HepG2 (cell line): ENCODE measurements around the gene XPNPEP2. TPM values are rescaled to one million over a fixed set of nuclear protein-coding genes. Genes with fewer than 3 reads are reported as not detected.

ENCODE experiments used
- ATAC-seq: fragments of 200-7000 bp; cut with Tn5 transposase; 3 replicates; pipeline ENCODE4 v1.9.1; 2020; ENCODE audit warnings: mild to moderate bottlenecking, moderate library complexity
- BruUV-seq: library from RNA; stranded (reverse); fragments of 400-500 nt; replicated peaks from 2 replicates; lab custom pipeline; 2021; lab: Mats Ljungman, UMichigan
- CTCF ChIA-PET: fragments of 300-600 bp; formaldehyde crosslinking; extraction: SDS; loops from one replicate; lab custom pipeline; 2021; ENCODE audit warnings: low total read pairs, inconsistent platforms, low intra/inter-chr PET ratio; lab: Yijun Ruan, JAX
- POLR2A ChIA-PET: fragments of 350-600 bp; sonication (Branson Sonifier 250); formaldehyde crosslinking; loops from one replicate; lab custom pipeline; 2020; ENCODE audit warnings: antibody characterized with exemption, inconsistent platforms; lab: Yijun Ruan, JAX
- DNase-seq: peaks from one replicate; pipeline ENCODE4 v3.0.0-alpha.2; 2015; ENCODE audit warnings: low spot score
- FAIRE-seq: peaks from 3 replicates; lab custom pipeline; 2011; peaks lifted over from hg19 to GRCh38; lab: Jason Lieb, UNC
- H2AFZ ChIP-seq: one replicate; pipeline ENCODE4 v1.6.1; 2011; ENCODE audit warnings: low read length, inconsistent platforms
- H3K27ac ChIP-seq: fragments of 300-600 bp; 3 replicates; pipeline ENCODE4 v1.8.0; 2011; ENCODE audit warnings: mixed run types, mild to moderate bottlenecking, mixed read lengths, low read length, inconsistent platforms; ENCODE audit not compliant: insufficient read depth; ENCODE audit errors: extremely low read length
- H3K27me3 ChIP-seq, 2 experiments: fragments of 200-600 bp in 1 of 2; 2 replicates in 1 of 2; 3 replicates in 1 of 2; pipeline versions ENCODE4 v1.6.0 to v1.8.0; 2011; ENCODE audit warnings: low read length in 2 of 2, mild to moderate bottlenecking in 2 of 2, moderate library complexity in 2 of 2, inconsistent platforms in 1 of 2; ENCODE audit not compliant: insufficient read depth in 2 of 2, control insufficient read depth in 1 of 2
- H3K36me3 ChIP-seq, 2 experiments: fragments of 200-600 bp in 1 of 2; replicated peaks in 1 of 2; 2 replicates in 1 of 2; 3 replicates in 1 of 2; pipeline versions ENCODE4 v1.5.1 to v1.8.0; 2011; ENCODE audit warnings: low read length in 2 of 2, inconsistent platforms in 1 of 2; ENCODE audit not compliant: insufficient read depth in 2 of 2, control insufficient read depth in 1 of 2
- H3K4me1 ChIP-seq: 2 replicates; pipeline ENCODE4 v1.5.1; 2012; ENCODE audit warnings: low read length, inconsistent platforms; ENCODE audit not compliant: insufficient read depth
- H3K4me2 ChIP-seq: 2 replicates; pipeline ENCODE4 v1.6.0; 2011; ENCODE audit warnings: low read depth, low read length, inconsistent platforms
- H3K4me3 ChIP-seq, 3 experiments: fragments of 200-600 bp in 1 of 3; sonication (generic), shearing (Covaris generic) in 1 of 3; replicated peaks in 1 of 3; 2 replicates each; pipeline ENCODE4 v1.5.1; 2011 to 2016; ENCODE audit warnings: low read length in 3 of 3, inconsistent platforms in 2 of 3, low read depth in 2 of 3, mild to moderate bottlenecking in 2 of 3, control low read depth in 1 of 3, mixed read lengths in 1 of 3; ENCODE audit not compliant: insufficient read depth in 1 of 3
- H3K79me2 ChIP-seq: one replicate; pipeline ENCODE4 v1.6.1; 2011; ENCODE audit warnings: low read length, inconsistent platforms; ENCODE audit not compliant: insufficient read depth
- H3K9ac ChIP-seq: 2 replicates; pipeline ENCODE4 v1.6.0; 2011; ENCODE audit warnings: mild to moderate bottlenecking, low read depth, low read length, inconsistent platforms; ENCODE audit not compliant: insufficient read depth
- H3K9me3 ChIP-seq: 2 replicates; pipeline ENCODE4 v1.5.1; 2012; ENCODE audit warnings: mild to moderate bottlenecking, low read length
- H4K20me1 ChIP-seq: 2 replicates; pipeline ENCODE4 v1.6.0; 2011; ENCODE audit warnings: inconsistent platforms, mild to moderate bottlenecking, low read length, moderate library complexity; ENCODE audit not compliant: insufficient read depth
- BCL6 ChIP-seq: IDR thresholded peaks from 2 replicates; pipeline ENCODE4 v1.6.1; 2016; ENCODE audit warnings: missing genetic modification reagents, missing compliant biosample characterization
- KAT7 ChIP-seq: IDR thresholded peaks from 2 replicates; pipeline ENCODE4 v1.6.1; 2018; ENCODE audit warnings: borderline replicate concordance, missing compliant biosample characterization
- SIN3A ChIP-seq: IDR thresholded peaks from 2 replicates; pipeline ENCODE4 v1.6.1; 2011; ENCODE audit warnings: low read depth, mild to moderate bottlenecking, control low read depth, low read length, borderline replicate concordance
- SP1 ChIP-seq, 2 experiments: fragments of 450-650 bp in 1 of 2; sonication (generic) in 1 of 2; formaldehyde crosslinking in 1 of 2; IDR thresholded peaks; 2 replicates each; pipeline versions ENCODE4 v1.4.0 to v1.6.1; 2016 to 2020; ENCODE audit warnings: missing genetic modification reagents in 1 of 2
- ZNF510 ChIP-seq: sonication (generic); formaldehyde crosslinking; IDR thresholded peaks from 2 replicates; pipeline ENCODE4 v1.4.0; 2020; ENCODE audit warnings: low read depth, mild to moderate bottlenecking, missing genetic modification reagents
- WGBS: methylation state at CpG from one replicate; pipeline ENCODE4 v1.1.6; 2017; ENCODE audit warnings: low lambda C conversion rate; 5-methylcytosine and 5-hydroxymethylcytosine counted together
- in situ Hi-C: cut with HindIII; loops from 2 replicates; pipeline ENCODE4 v1.10.0; 2017; ENCODE audit warnings: low pct_unique_long_range_greater_than_20kb; ENCODE audit not compliant: extremely low pct_ligation_motif_present
- intact Hi-C: fragments of 100-400 bp; cut with micrococcal nuclease; formaldehyde crosslinking; loops from one replicate; pipeline ENCODE4 v1.10.0; 2022; ENCODE audit not compliant: unreplicated experiment
- polyA plus RNA-seq, 8 experiments: library from polyadenylated mRNA; depleted of rRNA in 3 of 8; stranded (reverse) in 7 of 8; unstranded in 1 of 8; fragments of >200 nt; fragmentation: Illumina TruSeq in 4 of 8; extraction: Trizol in 4 of 8; gene quantifications; 2 replicates each; pipeline versions ENCODE4 v1.2.1 to v1.2.3, GENCODE V29; 2011 to 2016; ENCODE audit warnings: low read depth in 4 of 8, missing spikeins in 1 of 8, mixed read lengths in 1 of 8; ENCODE audit not compliant: insufficient read depth in 1 of 8
- total RNA-seq, 5 experiments: library from RNA; depleted of rRNA; stranded (reverse); fragments of >200 nt; fragmentation: Illumina TruSeq; extraction: Trizol; gene quantifications; 2 replicates each; pipeline ENCODE4 v1.2.3, GENCODE V29; 2016; ENCODE audit warnings: low read depth in 1 of 5
- TF ChIP-seq, protein P1 (sequence below): sonication (generic); formaldehyde crosslinking; IDR thresholded peaks from 2 replicates; pipeline ENCODE4 v1.4.0; 2020; ENCODE audit warnings: mild to moderate bottlenecking, missing genetic modification reagents

The XPNPEP2 gene
- total and polyA plus RNA-seq, 2 of the 13 experiments (the other 11 are each of a cell fraction or from before 2014, with no cell fraction given), result 1.1 to 1.8 TPM

DNA sequence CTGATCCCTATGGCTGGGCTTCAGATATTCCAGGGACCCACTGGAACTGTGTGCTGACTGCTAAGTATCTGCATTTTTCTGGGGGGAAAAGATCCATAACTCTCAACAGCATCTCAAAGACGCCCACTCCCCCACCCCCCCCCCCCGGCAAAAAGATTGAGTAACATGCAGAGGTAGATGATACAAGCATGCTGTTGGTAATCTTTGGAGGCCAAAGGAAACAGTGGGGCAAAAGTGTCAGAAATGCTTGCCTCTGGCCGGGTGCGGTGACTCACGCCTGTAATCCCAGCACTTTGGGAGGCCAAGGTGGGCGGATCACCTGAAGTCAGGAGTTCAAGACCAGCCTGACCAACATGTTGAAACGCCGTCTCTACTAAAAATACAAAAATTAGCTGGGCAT lies 12.2 kb downstream of the XPNPEP2 start:
- Histone ChIP-seq H3K9me3 (no peaks in the 10 kb centered on the region), H3K4me2 (no peak overlapping the region), H3K36me3 (no peaks in the 10 kb centered on the region), H3K4me1 (peaks cover 16% of the 10 kb centered on the region), H3K27me3 (no peaks in the 10 kb centered on the region), H4K20me1 (no peaks in the 10 kb centered on the region), H2AFZ (no peak overlapping the region), H3K27ac (no peak overlapping the region), H3K4me3 (no peak overlapping the region), H3K79me2 (no peaks in the 10 kb centered on the region), H3K9ac (no peak overlapping the region)
- in situ Hi-C loops, result no loop called here
- ATAC-seq (no peak), DNase-seq (no peak), FAIRE-seq (no peak)
- ChIA-PET POLR2A (no interaction called here), CTCF (no interaction called here)
- TF ChIP-seq SP1 (IDR thresholded peaks at IDR 0.05) (no peak), SP1 (CRISPR knock-in tag; IDR thresholded peaks at IDR 0.05) (no peak), ZNF510 (CRISPR knock-in tag) (no peak), SIN3A (no peak), KAT7 (no peak), BCL6 (CRISPR knock-in tag) (no peak)
- TF ChIP-seq, protein P1, sequence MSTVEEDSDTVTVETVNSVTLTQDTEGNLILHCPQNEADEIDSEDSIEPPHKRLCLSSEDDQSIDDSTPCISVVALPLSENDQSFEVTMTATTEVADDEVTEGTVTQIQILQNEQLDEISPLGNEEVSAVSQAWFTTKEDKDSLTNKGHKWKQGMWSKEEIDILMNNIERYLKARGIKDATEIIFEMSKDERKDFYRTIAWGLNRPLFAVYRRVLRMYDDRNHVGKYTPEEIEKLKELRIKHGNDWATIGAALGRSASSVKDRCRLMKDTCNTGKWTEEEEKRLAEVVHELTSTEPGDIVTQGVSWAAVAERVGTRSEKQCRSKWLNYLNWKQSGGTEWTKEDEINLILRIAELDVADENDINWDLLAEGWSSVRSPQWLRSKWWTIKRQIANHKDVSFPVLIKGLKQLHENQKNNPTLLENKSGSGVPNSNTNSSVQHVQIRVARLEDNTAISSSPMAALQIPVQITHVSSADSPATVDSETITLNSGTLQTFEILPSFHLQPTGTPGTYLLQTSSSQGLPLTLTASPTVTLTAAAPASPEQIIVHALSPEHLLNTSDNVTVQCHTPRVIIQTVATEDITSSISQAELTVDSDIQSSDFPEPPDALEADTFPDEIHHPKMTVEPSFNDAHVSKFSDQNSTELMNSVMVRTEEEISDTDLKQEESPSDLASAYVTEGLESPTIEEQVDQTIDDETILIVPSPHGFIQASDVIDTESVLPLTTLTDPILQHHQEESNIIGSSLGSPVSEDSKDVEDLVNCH, result no peak
- BruUV-seq, result no TSS peak
- WGBS, result 86% methylated on average over 7 of the region's 8 CpGs
- intact Hi-C loops, result no loop called here
